Kidney (tissue), 14 donors: ENCODE data around the gene TXNL4A. TPM values are rescaled to one million over a fixed set of nuclear protein-coding genes. Genes with fewer than 3 reads are reported as not detected.

Experiments used
- DNase-seq, 5 donors: peaks; one replicate each; pipeline ENCODE4 v3.0.0-alpha.2; 2013 to 2020
- FAIRE-seq: peaks from 2 replicates; lab custom pipeline; 2012; peaks lifted over from hg19 to GRCh38; lab: Jason Lieb, UNC
- H3K27ac ChIP-seq, 2 donors: one replicate each; pipeline ENCODE4 v1.7.0; 2013; ENCODE audit warnings: low read depth in 2 of 2, low read length in 2 of 2, inconsistent platforms in 1 of 2
- H3K27me3 ChIP-seq: one replicate; pipeline ENCODE4 v1.7.1; 2013; ENCODE audit warnings: low read length, inconsistent platforms; ENCODE audit not compliant: control insufficient read depth, insufficient read depth
- H3K36me3 ChIP-seq, 3 donors: one replicate each; pipeline versions ENCODE4 v1.7.0 to v1.7.1; 2013; ENCODE audit warnings: low read length in 3 of 3, control low read depth in 1 of 3, inconsistent platforms in 1 of 3; ENCODE audit not compliant: insufficient read depth in 3 of 3, control insufficient read depth in 2 of 3
- H3K4me1 ChIP-seq, 3 donors: one replicate each; pipeline versions ENCODE4 v1.7.0 to v1.7.1; 2013; ENCODE audit warnings: low read length in 3 of 3, inconsistent platforms in 1 of 3, low read depth in 1 of 3; ENCODE audit not compliant: control insufficient read depth in 2 of 3, insufficient read depth in 2 of 3
- H3K4me3 ChIP-seq, 3 donors: one replicate each; pipeline versions ENCODE4 v1.7.0 to v1.8.1; 2013; ENCODE audit warnings: low read length in 3 of 3, control low read depth in 1 of 3, inconsistent platforms in 1 of 3
- H3K9ac ChIP-seq, 3 donors: one replicate each; pipeline versions ENCODE4 v1.7.0 to v1.7.1; 2013; ENCODE audit warnings: low read length in 3 of 3, control low read depth in 1 of 3, inconsistent platforms in 1 of 3
- H3K9me3 ChIP-seq, 3 donors: one replicate each; pipeline versions ENCODE4 v1.7.0 to v1.7.1; 2013; ENCODE audit warnings: low read length in 3 of 3, control low read depth in 1 of 3, inconsistent platforms in 1 of 3; ENCODE audit not compliant: control insufficient read depth in 2 of 3, insufficient read depth in 1 of 3
- CTCF ChIP-seq: IDR thresholded peaks from 3 replicates; pipeline ENCODE4 v1.5.1; 2012; ENCODE audit warnings: mild to moderate bottlenecking, moderate library complexity, borderline replicate concordance; ENCODE audit not compliant: insufficient read depth; ENCODE audit errors: extremely low read depth
- intact Hi-C: fragments of 100-400 bp; cut with DNase I; formaldehyde crosslinking; loops from one replicate; pipeline ENCODE4 v1.11.1; 2022
- polyA plus RNA-seq: library from polyadenylated mRNA; stranded (reverse); fragments of 350-450 nt; fragmentation: Illumina TruSeq; extraction: RNeasy Lipid Tissue Mini Kit (QIAGEN cat#74804); gene quantifications from one replicate; pipeline ENCODE4 v1.2.3, GENCODE V29; 2014; ENCODE audit warnings: low read depth, low replicate concordance; ENCODE audit not compliant: insufficient read depth
- total RNA-seq: library from RNA; stranded (reverse); fragmentation: NEBNext Ultra II Directional; extraction: Animal tissue kit (Norgen Biotek cat#: 25700); gene quantifications from one replicate; pipeline ENCODE4 v1.2.1, GENCODE V29; 2021
- donor health status: control.
- donor health status: control.
- donor health status: control.
- donor health status: control.
- donor health status: control.
- donor health status: DM: yes; HTN: yes; CAD: no.
- donor health status: Normal renal cell carcinoma (clear cell type).

The TXNL4A gene
- total and polyA plus RNA-seq, 2 donors from 2014 or later = 76.7 to 178 TPM

DNA sequence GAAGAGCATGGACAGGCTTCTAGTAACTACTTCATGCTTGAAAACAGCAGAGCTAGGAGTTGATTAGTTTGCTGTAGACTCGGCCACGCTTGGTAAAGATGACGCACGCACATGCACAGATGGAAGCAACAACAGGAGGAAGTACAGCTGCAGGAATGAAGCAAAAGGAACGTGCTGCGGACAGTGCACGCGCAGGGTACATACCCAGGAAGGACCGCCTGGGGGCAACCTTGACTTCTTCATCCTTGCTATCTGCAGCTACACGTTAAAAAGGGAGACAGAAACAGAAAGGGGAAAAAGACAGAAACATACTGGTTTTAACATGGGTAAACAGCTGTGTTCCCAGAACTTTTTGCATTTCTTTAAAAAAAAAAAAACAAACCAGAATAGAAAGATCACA is 54.6 kb downstream of the TXNL4A start:
- no peaks in the 10 kb centered on the region for H3K27me3 ChIP-seq
- no peak overlapping the region for H3K4me3 ChIP-seq
- peaks cover 0 to 21% (median 8%) of the 10 kb centered on the region in 3 donors for H3K9me3 ChIP-seq
- H3K9ac ChIP-seq = no peak overlapping the region
- H3K4me1 ChIP-seq = peaks cover 0 to 6% (median 0%) of the 10 kb centered on the region in 3 donors
- DNase-seq = peak in 2 of 5 donors; percentile 21 to 26
- no peak for TF ChIP-seq CTCF
- intact Hi-C loops = no loop called here
- no peak for FAIRE-seq
- peaks cover 8 to 31% (median 12%) of the 10 kb centered on the region in 3 donors for H3K36me3 ChIP-seq
- no peak overlapping the region for H3K27ac ChIP-seq

GRCh38 chr18:79932907-79933306 is 55.5 kb downstream of the TXNL4A start:
- no peak for FAIRE-seq
- no peak for DNase-seq
- Histone ChIP-seq H3K36me3 (peaks cover 8 to 31% (median 15%) of the 10 kb centered on the region in 3 donors), H3K4me3 (no peak overlapping the region), H3K27me3 (no peaks in the 10 kb centered on the region), H3K4me1 (peaks cover 0 to 6% (median 0%) of the 10 kb centered on the region in 3 donors), H3K9me3 (peaks cover 0 to 21% (median 8%) of the 10 kb centered on the region in 3 donors), H3K9ac (no peak overlapping the region), H3K27ac (no peak overlapping the region)
- intact Hi-C loops = no loop called here
- TF ChIP-seq CTCF = no peak

GRCh38 chr18:79931475-79931874 is 56.9 kb downstream of the TXNL4A start:
- Histone ChIP-seq H3K27ac (no peak overlapping the region), H3K27me3 (no peaks in the 10 kb centered on the region), H3K9ac (no peak overlapping the region), H3K4me1 (peaks cover 0 to 6% (median 0%) of the 10 kb centered on the region in 3 donors), H3K4me3 (no peak overlapping the region), H3K36me3 (peaks cover 8 to 31% (median 15%) of the 10 kb centered on the region in 3 donors), H3K9me3 (peaks cover 0 to 21% (median 8%) of the 10 kb centered on the region in 3 donors)
- intact Hi-C loops = no loop called here
- DNase-seq (no peak), FAIRE-seq (no peak)
- no peak for TF ChIP-seq CTCF

DNA sequence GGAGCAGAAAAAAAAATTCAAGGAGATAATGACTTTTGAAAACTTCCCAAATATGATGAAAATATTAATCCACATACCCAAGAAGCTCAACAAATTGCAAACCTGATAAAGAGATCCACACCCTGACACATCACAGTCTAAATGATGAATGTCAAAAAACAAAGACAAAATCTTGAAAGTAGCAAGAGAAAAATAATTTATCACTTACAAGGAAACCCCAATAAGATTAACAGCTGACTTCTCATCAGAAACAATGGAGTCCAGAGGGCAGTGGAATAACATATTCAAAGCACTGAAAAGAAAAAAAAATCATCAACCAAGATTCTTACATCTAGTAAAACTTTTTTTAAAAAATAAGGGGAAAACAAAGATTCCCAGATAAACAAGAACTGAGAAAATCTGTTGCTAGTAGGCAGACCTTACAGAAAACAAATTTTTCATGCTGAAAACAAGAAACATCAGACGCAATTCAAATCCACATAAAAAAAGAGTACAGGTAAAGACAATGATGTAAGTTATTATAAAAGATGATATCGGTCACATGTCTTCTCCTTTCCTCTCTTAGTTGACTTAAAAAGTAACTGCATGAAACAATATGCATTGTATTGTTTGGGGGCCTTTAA is 58.2 kb downstream of the TXNL4A start:
- intact Hi-C loops = no loop called here
- peaks cover 0 to 21% (median 8%) of the 10 kb centered on the region in 3 donors for H3K9me3 ChIP-seq
- H3K27ac ChIP-seq = no peak overlapping the region
- peaks cover 7 to 20% (median 8%) of the 10 kb centered on the region in 3 donors for H3K36me3 ChIP-seq
- H3K4me1 ChIP-seq = peaks cover 0 to 13% (median 6%) of the 10 kb centered on the region in 3 donors
- H3K4me3 ChIP-seq = no peak overlapping the region
- DNase-seq = no peak
- no peak for FAIRE-seq
- TF ChIP-seq CTCF = no peak
- no peaks in the 10 kb centered on the region for H3K27me3 ChIP-seq
- H3K9ac ChIP-seq = no peak overlapping the region
